Chondrocyte (in vitro differentiated cells): ENCODE data around the gene G6PC3. TPM values are rescaled to one million over a fixed set of nuclear protein-coding genes. Genes with fewer than 3 reads are reported as not detected.

Source experiments
- DNase-seq: peaks from one replicate; pipeline ENCODE4 v3.0.0; 2021; ENCODE audit warnings: mixed read lengths, low spot score
- H3K27ac Mint-ChIP-seq: one replicate; pipeline ENCODE4 v1.8.0; 2021; ENCODE audit warnings: mild to moderate bottlenecking, moderate library complexity, mixed read lengths; ENCODE audit not compliant: unreplicated experiment
- H3K27me3 Mint-ChIP-seq: 2 replicates; pipeline ENCODE4 v1.8.0; 2021; ENCODE audit warnings: low read depth, mixed read lengths
- H3K36me3 Mint-ChIP-seq: 2 replicates; pipeline ENCODE4 v1.8.0; 2021; ENCODE audit warnings: low read depth, mixed read lengths
- H3K4me1 Mint-ChIP-seq: 2 replicates; pipeline ENCODE4 v1.8.0; 2021; ENCODE audit warnings: low read depth, mild to moderate bottlenecking, mixed read lengths
- H3K4me3 Mint-ChIP-seq: one replicate; pipeline ENCODE4 v1.8.0; 2021; ENCODE audit warnings: mild to moderate bottlenecking, moderate library complexity, mixed read lengths; ENCODE audit not compliant: unreplicated experiment
- H3K9me3 Mint-ChIP-seq: 2 replicates; pipeline ENCODE4 v1.8.0; 2021; ENCODE audit warnings: low read depth, mixed read lengths
- total RNA-seq: library from RNA; stranded (reverse); gene quantifications from 3 replicates; pipeline ENCODE4 v1.2.1, GENCODE V29; 2021
- TF ChIP-seq, protein P1 (sequence below): fragments of 200-600 bp; sonication (generic); IDR thresholded peaks from 2 replicates; pipeline ENCODE4 v1.5.0; 2021; ENCODE audit warnings: antibody characterized with exemption, mild to moderate bottlenecking, moderate library complexity

G6PC3 gene
- total RNA-seq, 1 donor from 2014 or later, result 59.2 TPM

- Mint-ChIP-seq H3K4me1 (peaks cover 33% of the 10 kb centered on the region), H3K9me3 (no peaks in the 10 kb centered on the region), H3K36me3 (peaks cover 9% of the 10 kb centered on the region), H3K27ac (no peak overlapping the region), H3K27me3 (no peaks in the 10 kb centered on the region), H3K4me3 (no peak overlapping the region)
- TF ChIP-seq, protein P1, sequence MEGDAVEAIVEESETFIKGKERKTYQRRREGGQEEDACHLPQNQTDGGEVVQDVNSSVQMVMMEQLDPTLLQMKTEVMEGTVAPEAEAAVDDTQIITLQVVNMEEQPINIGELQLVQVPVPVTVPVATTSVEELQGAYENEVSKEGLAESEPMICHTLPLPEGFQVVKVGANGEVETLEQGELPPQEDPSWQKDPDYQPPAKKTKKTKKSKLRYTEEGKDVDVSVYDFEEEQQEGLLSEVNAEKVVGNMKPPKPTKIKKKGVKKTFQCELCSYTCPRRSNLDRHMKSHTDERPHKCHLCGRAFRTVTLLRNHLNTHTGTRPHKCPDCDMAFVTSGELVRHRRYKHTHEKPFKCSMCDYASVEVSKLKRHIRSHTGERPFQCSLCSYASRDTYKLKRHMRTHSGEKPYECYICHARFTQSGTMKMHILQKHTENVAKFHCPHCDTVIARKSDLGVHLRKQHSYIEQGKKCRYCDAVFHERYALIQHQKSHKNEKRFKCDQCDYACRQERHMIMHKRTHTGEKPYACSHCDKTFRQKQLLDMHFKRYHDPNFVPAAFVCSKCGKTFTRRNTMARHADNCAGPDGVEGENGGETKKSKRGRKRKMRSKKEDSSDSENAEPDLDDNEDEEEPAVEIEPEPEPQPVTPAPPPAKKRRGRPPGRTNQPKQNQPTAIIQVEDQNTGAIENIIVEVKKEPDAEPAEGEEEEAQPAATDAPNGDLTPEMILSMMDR, result no peak
- no peak for DNase-seq
Observed at GRCh38 chr17:44093231-44093900, 22.8 kb downstream of the G6PC3 start.

- Mint-ChIP-seq H3K36me3 (peaks cover 5% of the 10 kb centered on the region), H3K27me3 (no peaks in the 10 kb centered on the region), H3K4me3 (peak overlapping the region; percentile 66), H3K27ac (peak overlapping the region; percentile 98), H3K4me1 (peaks cover 33% of the 10 kb centered on the region), H3K9me3 (no peaks in the 10 kb centered on the region)
- no peak for DNase-seq
- TF ChIP-seq, protein P1, result no peak
Observed at GRCh38 chr17:44094701-44095387, 24.3 kb downstream of the G6PC3 start.

DNA sequence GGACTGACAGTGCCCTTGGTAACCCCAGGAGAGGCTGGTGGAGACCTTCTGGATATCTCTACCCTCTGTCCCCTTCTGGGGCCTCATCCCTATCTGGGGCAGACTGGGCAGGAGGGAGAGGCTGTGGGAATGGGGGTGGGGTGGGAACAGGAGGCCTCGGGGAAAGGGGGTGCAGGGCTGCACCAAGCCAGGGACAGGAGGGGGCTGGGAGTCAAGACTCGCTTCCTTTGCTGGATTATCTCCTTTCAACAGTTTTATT is 24.8 kb downstream of the G6PC3 start:
- Mint-ChIP-seq H3K27ac (peak overlapping the region; percentile 98), H3K36me3 (peaks cover 5% of the 10 kb centered on the region), H3K27me3 (no peaks in the 10 kb centered on the region), H3K4me3 (peak overlapping the region; percentile 66), H3K4me1 (peaks cover 33% of the 10 kb centered on the region), H3K9me3 (no peaks in the 10 kb centered on the region)
- TF ChIP-seq, protein P1, result no peak
- DNase-seq, result no peak

DNA sequence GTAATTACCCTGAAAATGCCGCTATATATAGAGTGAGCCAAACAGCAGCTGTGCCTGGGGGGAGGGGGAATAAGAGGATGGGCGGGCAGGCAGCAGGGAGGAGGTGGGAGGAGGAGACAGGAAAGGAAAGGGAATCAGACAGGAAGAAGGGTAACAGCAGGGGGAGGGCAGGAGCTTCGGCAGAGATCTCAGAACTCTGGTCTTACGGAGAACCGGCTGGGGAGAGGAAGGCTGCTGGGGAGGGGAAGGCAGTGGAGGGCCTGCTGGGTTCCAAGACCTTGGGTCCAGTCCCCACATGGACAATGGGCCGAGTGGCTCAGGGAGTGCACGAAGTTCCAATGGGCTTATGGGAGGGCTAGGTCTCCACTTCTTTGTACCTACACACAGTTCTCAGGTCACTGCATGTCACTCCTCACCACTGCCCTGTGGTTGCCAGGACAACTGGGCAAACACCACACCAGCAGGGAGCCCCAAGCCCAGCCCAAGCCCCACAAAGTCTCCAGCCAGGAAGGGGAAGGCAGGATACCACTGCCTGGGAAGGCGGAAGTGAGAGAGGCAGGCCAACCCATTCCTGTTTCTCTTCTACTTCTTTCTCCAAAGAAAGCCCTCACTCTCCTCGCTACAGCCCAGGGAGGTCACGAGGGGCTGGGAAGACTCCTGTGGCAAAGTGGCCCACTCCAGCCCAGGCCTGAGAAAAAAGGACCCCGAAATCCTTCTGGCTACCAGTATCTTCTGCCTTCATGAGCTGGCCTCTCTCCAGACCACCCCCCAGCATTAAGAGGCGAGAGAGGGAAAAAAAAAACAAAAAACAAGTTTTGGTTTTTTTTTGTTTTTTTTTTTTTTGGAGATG is 25.3 kb downstream of the G6PC3 start:
- peak overlapping the region; percentile 98 for H3K27ac Mint-ChIP-seq
- TF ChIP-seq, protein P1, result peak; percentile 59
- peak overlapping the region; percentile 66 for H3K4me3 Mint-ChIP-seq
- DNase-seq, result no peak
- H3K36me3 Mint-ChIP-seq, result peaks cover 5% of the 10 kb centered on the region
- H3K27me3 Mint-ChIP-seq, result no peaks in the 10 kb centered on the region
- H3K9me3 Mint-ChIP-seq, result no peaks in the 10 kb centered on the region
- H3K4me1 Mint-ChIP-seq, result peaks cover 33% of the 10 kb centered on the region
